DMS153 (cell line): ENCODE measurements around the gene GREB1.
"Not testable (repeated sequence)": the region's sequence is repeated elsewhere in the genome, so short reads cannot be mapped to it uniquely, and the experiment has no call there.

Source experiments
- DNase-seq: peaks from one replicate; lab custom pipeline; 2025; lab: John Stamatoyannopoulos, UW

The GREB1 gene

GRCh38 chr2:11635141-11635540, 101.3 kb downstream of the GREB1 start:
- DNase-seq, result no peak

- no peak for DNase-seq
These were observed 102.9 kb downstream of the GREB1 start for GRCh38 chr2:11636593-11637295.

GRCh38 chr2:11637546-11637945, 103.7 kb downstream of the GREB1 start:
- no peak for DNase-seq

- no peak for DNase-seq
These were observed 105.7 kb downstream of the GREB1 start for GRCh38 chr2:11639503-11639902.

GRCh38 chr2:11640132-11640531, 106.3 kb downstream of the GREB1 start:
- no peak for DNase-seq

- no peak for DNase-seq
These were observed 109.1 kb downstream of the GREB1 start for GRCh38 chr2:11642972-11643371.

GRCh38 chr2:11644293-11644692, 110.4 kb downstream of the GREB1 start:
- DNase-seq, result no peak

- DNase-seq, result no peak
These were observed 112.7 kb downstream of the GREB1 start for GRCh38 chr2:11646530-11646929.

GRCh38 chr2:11647834-11648600, 114.2 kb downstream of the GREB1 start:
- DNase-seq, result no peak

GRCh38 chr2:11649093-11649492, 115.2 kb downstream of the GREB1 start:
- no peak for DNase-seq

- DNase-seq, result no peak
These were observed 118.2 kb downstream of the GREB1 start for GRCh38 chr2:11651856-11652548.

- no peak for DNase-seq
These were observed 118.7 kb downstream of the GREB1 start for GRCh38 chr2:11652553-11652952.

- no peak for DNase-seq
These were observed 121.7 kb downstream of the GREB1 start for GRCh38 chr2:11655495-11655894.

GRCh38 chr2:11656252-11656651, 122.4 kb downstream of the GREB1 start:
- no peak for DNase-seq

GRCh38 chr2:11656671-11657101, 122.8 kb downstream of the GREB1 start:
- no peak for DNase-seq

- no peak for DNase-seq
These were observed 123.3 kb downstream of the GREB1 start for GRCh38 chr2:11657195-11657594.

- no peak for DNase-seq
These were observed 123.8 kb downstream of the GREB1 start for GRCh38 chr2:11657646-11658045.

- DNase-seq, result no peak
These were observed 124.6 kb downstream of the GREB1 start for GRCh38 chr2:11658208-11659114.

- DNase-seq, result no peak
These were observed 125.2 kb downstream of the GREB1 start for GRCh38 chr2:11659115-11659475.

- no peak for DNase-seq
These were observed 126.0 kb downstream of the GREB1 start for GRCh38 chr2:11659851-11660250.

GRCh38 chr2:11660396-11660795, 126.6 kb downstream of the GREB1 start:
- DNase-seq, result not testable (repeated sequence)

GRCh38 chr2:11661891-11662435, 128.1 kb downstream of the GREB1 start:
- DNase-seq, result no peak
